KMS-11 (cell line): ENCODE results near the gene PNKD.

Source experiments
- H2AFZ ChIP-seq: fragments of 200-600 bp; sonication (generic); 2 replicates; pipeline ENCODE4 v1.6.1; 2016; ENCODE audit warnings: antibody characterized with exemption, mixed run types, low read depth
- H3K27ac ChIP-seq: fragments of 200-600 bp; sonication (generic); 2 replicates; pipeline ENCODE4 v1.6.1; 2016; ENCODE audit warnings: mild to moderate bottlenecking, mixed run types
- H3K27me3 ChIP-seq: fragments of 200-600 bp; sonication (generic); 2 replicates; pipeline ENCODE4 v1.6.1; 2017; ENCODE audit warnings: mild to moderate bottlenecking, low read depth, mixed run types, moderate library complexity; ENCODE audit not compliant: insufficient read depth
- H3K36me3 ChIP-seq: fragments of 200-600 bp; sonication (generic); 2 replicates; pipeline ENCODE4 v1.6.1; 2017; ENCODE audit warnings: mild to moderate bottlenecking, mixed run types; ENCODE audit not compliant: insufficient read depth
- H3K4me1 ChIP-seq: fragments of 200-600 bp; sonication (generic); 2 replicates; pipeline ENCODE4 v1.6.1; 2016; ENCODE audit warnings: mild to moderate bottlenecking, low read depth, mixed run types; ENCODE audit not compliant: poor library complexity, severe bottlenecking
- H3K4me2 ChIP-seq: fragments of 200-600 bp; sonication (generic); 2 replicates; pipeline ENCODE4 v1.7.0; 2016; ENCODE audit warnings: mild to moderate bottlenecking, mixed run types
- H3K4me3 ChIP-seq: fragments of 200-600 bp; sonication (generic); IDR thresholded peaks from 2 replicates; pipeline ENCODE4 v1.6.1; 2017; ENCODE audit warnings: low read depth, low read length, mixed read lengths; ENCODE audit not compliant: insufficient read depth
- H3K79me2 ChIP-seq: fragments of 200-600 bp; sonication (generic); 2 replicates; pipeline ENCODE4 v1.6.1; 2016; ENCODE audit warnings: low read depth, mixed run types; ENCODE audit not compliant: insufficient read depth
- H3K9ac ChIP-seq: fragments of 200-600 bp; sonication (generic); 2 replicates; pipeline ENCODE4 v1.6.1; 2016; ENCODE audit warnings: mild to moderate bottlenecking, mixed run types
- H4K20me1 ChIP-seq: fragments of 200-600 bp; sonication (generic); 2 replicates; pipeline ENCODE4 v1.6.1; 2016; ENCODE audit warnings: mild to moderate bottlenecking, mixed run types; ENCODE audit not compliant: insufficient read depth
- CTCF ChIP-seq: fragments of 200-600 bp; sonication (generic); conservative IDR thresholded peaks from 2 replicates; pipeline ENCODE4 v1.6.1; 2017; ENCODE audit warnings: low read depth, mild to moderate bottlenecking, antibody characterized with exemption, low read length, moderate library complexity, mixed read lengths

Gene PNKD

GRCh38 chr2:218262631-218263586 is 7.4 kb upstream of the PNKD start:
- H3K9ac ChIP-seq = no peak overlapping the region
- no peaks in the 10 kb centered on the region for H3K79me2 ChIP-seq
- TF ChIP-seq CTCF = no peak
- peaks cover 20% of the 10 kb centered on the region for H3K4me1 ChIP-seq
- no peaks in the 10 kb centered on the region for H4K20me1 ChIP-seq
- no peak overlapping the region for H3K4me2 ChIP-seq
- H3K36me3 ChIP-seq = no peaks in the 10 kb centered on the region
- H3K27ac ChIP-seq = no peak overlapping the region
- no peak overlapping the region for H3K4me3 ChIP-seq
- no peak overlapping the region for H2AFZ ChIP-seq
- no peaks in the 10 kb centered on the region for H3K27me3 ChIP-seq

- Histone ChIP-seq H3K4me2 (no peak overlapping the region), H3K4me1 (peaks cover 15% of the 10 kb centered on the region), H3K27me3 (no peaks in the 10 kb centered on the region), H3K27ac (no peak overlapping the region), H3K36me3 (no peaks in the 10 kb centered on the region), H3K79me2 (peaks cover 3% of the 10 kb centered on the region; the same call in 1 of the 2 replicates), H3K9ac (no peak overlapping the region), H4K20me1 (no peaks in the 10 kb centered on the region), H2AFZ (no peak overlapping the region), H3K4me3 (no peak overlapping the region)
- no peak for TF ChIP-seq CTCF
Observed at GRCh38 chr2:218263817-218264641, 6.3 kb upstream of the PNKD start.

GRCh38 chr2:218264773-218265561 is 5.4 kb upstream of the PNKD start:
- Histone ChIP-seq H2AFZ (no peak overlapping the region), H3K27me3 (no peaks in the 10 kb centered on the region), H3K79me2 (peaks cover 12% of the 10 kb centered on the region; the same call in 1 of the 2 replicates), H4K20me1 (no peaks in the 10 kb centered on the region), H3K9ac (no peak overlapping the region), H3K4me3 (no peak overlapping the region), H3K27ac (no peak overlapping the region), H3K36me3 (no peaks in the 10 kb centered on the region), H3K4me2 (no peak overlapping the region), H3K4me1 (peaks cover 16% of the 10 kb centered on the region)
- no peak for TF ChIP-seq CTCF

GRCh38 chr2:218265626-218266025 is 4.7 kb upstream of the PNKD start:
- TF ChIP-seq CTCF = no peak
- H2AFZ ChIP-seq = no peak overlapping the region
- peaks cover 13% of the 10 kb centered on the region; the same call in 1 of the 2 replicates for H3K79me2 ChIP-seq
- no peak overlapping the region for H3K27ac ChIP-seq
- no peak overlapping the region for H3K9ac ChIP-seq
- H3K36me3 ChIP-seq = no peaks in the 10 kb centered on the region
- H3K27me3 ChIP-seq = no peaks in the 10 kb centered on the region
- H3K4me2 ChIP-seq = no peak overlapping the region
- no peaks in the 10 kb centered on the region for H4K20me1 ChIP-seq
- no peak overlapping the region for H3K4me3 ChIP-seq
- H3K4me1 ChIP-seq = peaks cover 16% of the 10 kb centered on the region
